Osteocyte (in vitro differentiated cells): ENCODE measurements around the gene ZBTB17. TPM values are rescaled to one million over a fixed set of nuclear protein-coding genes. Genes with fewer than 3 reads are reported as not detected.
A peak's percentile ranks its signal among the peaks of the same experiment; 100 is the strongest.

Experiments
- DNase-seq: peaks from one replicate; pipeline ENCODE4 v3.0.0; 2021; ENCODE audit warnings: mixed read lengths; ENCODE audit not compliant: unreplicated experiment; ENCODE audit errors: extremely low spot score
- H3K27ac Mint-ChIP-seq: one replicate; pipeline ENCODE4 v1.8.0; 2021; ENCODE audit warnings: mild to moderate bottlenecking, mixed read lengths; ENCODE audit not compliant: unreplicated experiment
- H3K27me3 Mint-ChIP-seq: one replicate; pipeline ENCODE4 v1.8.0; 2021; ENCODE audit warnings: mixed read lengths; ENCODE audit not compliant: unreplicated experiment
- H3K36me3 Mint-ChIP-seq: one replicate; pipeline ENCODE4 v1.8.0; 2021; ENCODE audit warnings: mixed read lengths; ENCODE audit not compliant: unreplicated experiment
- H3K4me1 Mint-ChIP-seq: one replicate; pipeline ENCODE4 v1.8.0; 2021; ENCODE audit warnings: mixed read lengths; ENCODE audit not compliant: unreplicated experiment
- H3K4me3 Mint-ChIP-seq: one replicate; pipeline ENCODE4 v1.8.0; 2021; ENCODE audit warnings: mild to moderate bottlenecking, moderate library complexity, mixed read lengths; ENCODE audit not compliant: unreplicated experiment
- H3K9me3 Mint-ChIP-seq: one replicate; pipeline ENCODE4 v1.8.0; 2021; ENCODE audit warnings: mixed read lengths; ENCODE audit not compliant: unreplicated experiment
- total RNA-seq: library from RNA; stranded (reverse); gene quantifications from 2 replicates; pipeline ENCODE4 v1.2.1, GENCODE V29; 2021
- TF ChIP-seq, protein P1 (sequence below): fragments of 200-600 bp; sonication (generic); IDR thresholded peaks from 2 replicates; pipeline ENCODE4 v1.5.0; 2021; ENCODE audit warnings: antibody characterized with exemption, mild to moderate bottlenecking, moderate library complexity

ZBTB17 gene
- total RNA-seq, 1 donor from 2014 or later = 37.2 TPM

DNA sequence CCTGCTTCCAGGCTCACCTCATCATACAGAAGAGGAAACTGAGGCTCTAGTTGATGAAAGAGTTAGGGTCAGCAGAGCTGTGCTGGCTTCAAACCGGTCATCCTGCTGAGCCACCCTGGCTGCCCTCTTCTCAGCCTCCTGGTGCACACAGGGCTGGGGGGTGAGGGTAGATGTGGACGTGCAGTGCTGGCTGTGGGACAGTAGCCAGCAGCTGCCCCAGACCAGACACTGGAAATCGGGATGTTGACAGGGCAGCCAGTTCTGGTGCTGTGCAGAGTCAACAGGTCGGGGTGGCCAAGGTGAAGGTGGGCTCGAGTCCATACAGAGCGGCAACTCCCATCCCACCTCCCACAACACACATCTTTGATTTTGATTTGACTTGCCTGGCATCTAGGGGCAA is 44.4 kb upstream of the ZBTB17 start:
- Mint-ChIP-seq H3K4me3 (no peak overlapping the region), H3K36me3 (no peaks in the 10 kb centered on the region), H3K4me1 (peaks cover 43% of the 10 kb centered on the region), H3K9me3 (no peaks in the 10 kb centered on the region), H3K27me3 (no peaks in the 10 kb centered on the region), H3K27ac (peak overlapping the region; percentile 56)
- no peak for DNase-seq
- TF ChIP-seq, protein P1, sequence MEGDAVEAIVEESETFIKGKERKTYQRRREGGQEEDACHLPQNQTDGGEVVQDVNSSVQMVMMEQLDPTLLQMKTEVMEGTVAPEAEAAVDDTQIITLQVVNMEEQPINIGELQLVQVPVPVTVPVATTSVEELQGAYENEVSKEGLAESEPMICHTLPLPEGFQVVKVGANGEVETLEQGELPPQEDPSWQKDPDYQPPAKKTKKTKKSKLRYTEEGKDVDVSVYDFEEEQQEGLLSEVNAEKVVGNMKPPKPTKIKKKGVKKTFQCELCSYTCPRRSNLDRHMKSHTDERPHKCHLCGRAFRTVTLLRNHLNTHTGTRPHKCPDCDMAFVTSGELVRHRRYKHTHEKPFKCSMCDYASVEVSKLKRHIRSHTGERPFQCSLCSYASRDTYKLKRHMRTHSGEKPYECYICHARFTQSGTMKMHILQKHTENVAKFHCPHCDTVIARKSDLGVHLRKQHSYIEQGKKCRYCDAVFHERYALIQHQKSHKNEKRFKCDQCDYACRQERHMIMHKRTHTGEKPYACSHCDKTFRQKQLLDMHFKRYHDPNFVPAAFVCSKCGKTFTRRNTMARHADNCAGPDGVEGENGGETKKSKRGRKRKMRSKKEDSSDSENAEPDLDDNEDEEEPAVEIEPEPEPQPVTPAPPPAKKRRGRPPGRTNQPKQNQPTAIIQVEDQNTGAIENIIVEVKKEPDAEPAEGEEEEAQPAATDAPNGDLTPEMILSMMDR = no peak

GRCh38 chr1:16019644-16020277 is 43.9 kb upstream of the ZBTB17 start:
- DNase-seq = no peak
- TF ChIP-seq, protein P1 = no peak

GRCh38 chr1:16018749-16019643 is 43.1 kb upstream of the ZBTB17 start:
- no peak overlapping the region for H3K4me3 Mint-ChIP-seq
- TF ChIP-seq, protein P1 = no peak

More at GRCh38 chr1:16019644-16020277, 43.9 kb upstream of the ZBTB17 start:
- Mint-ChIP-seq H3K27ac (peak overlapping the region; percentile 62), H3K36me3 (no peaks in the 10 kb centered on the region), H3K9me3 (no peaks in the 10 kb centered on the region), H3K4me1 (peaks cover 48% of the 10 kb centered on the region), H3K4me3 (no peak overlapping the region), H3K27me3 (no peaks in the 10 kb centered on the region)

GRCh38 chr1:16018308-16018707 is 42.4 kb upstream of the ZBTB17 start:
- Mint-ChIP-seq H3K9me3 (no peaks in the 10 kb centered on the region), H3K36me3 (no peaks in the 10 kb centered on the region), H3K27me3 (no peaks in the 10 kb centered on the region), H3K4me1 (peaks cover 62% of the 10 kb centered on the region), H3K4me3 (no peak overlapping the region), H3K27ac (peak overlapping the region; percentile 85)
- TF ChIP-seq, protein P1 = no peak
- DNase-seq = no peak

More at GRCh38 chr1:16018749-16019643, 43.1 kb upstream of the ZBTB17 start:
- H3K36me3 Mint-ChIP-seq = no peaks in the 10 kb centered on the region
- H3K9me3 Mint-ChIP-seq = no peaks in the 10 kb centered on the region
- H3K4me1 Mint-ChIP-seq = peaks cover 56% of the 10 kb centered on the region
- no peaks in the 10 kb centered on the region for H3K27me3 Mint-ChIP-seq
- no peak for DNase-seq
- H3K27ac Mint-ChIP-seq = peak overlapping the region; percentile 85
